Epithelial cell of esophagus (primary cell): ENCODE results near the gene MPRIP.

ENCODE experiments used
- DNase-seq: peaks from one replicate; pipeline ENCODE4 v3.0.0; 2010; ENCODE audit warnings: low read depth
- H3K4me3 ChIP-seq: 2 replicates; pipeline ENCODE4 v1.5.1; 2011; ENCODE audit warnings: mild to moderate bottlenecking, low read length, control low read depth
- TF ChIP-seq, protein P1 (sequence below): IDR thresholded peaks from 2 replicates; pipeline ENCODE4 v1.5.1; 2011; ENCODE audit warnings: low read depth, mild to moderate bottlenecking, low read length, control low read depth, inconsistent platforms; ENCODE audit not compliant: insufficient read depth; ENCODE audit errors: missing control alignments

MPRIP gene

DNA sequence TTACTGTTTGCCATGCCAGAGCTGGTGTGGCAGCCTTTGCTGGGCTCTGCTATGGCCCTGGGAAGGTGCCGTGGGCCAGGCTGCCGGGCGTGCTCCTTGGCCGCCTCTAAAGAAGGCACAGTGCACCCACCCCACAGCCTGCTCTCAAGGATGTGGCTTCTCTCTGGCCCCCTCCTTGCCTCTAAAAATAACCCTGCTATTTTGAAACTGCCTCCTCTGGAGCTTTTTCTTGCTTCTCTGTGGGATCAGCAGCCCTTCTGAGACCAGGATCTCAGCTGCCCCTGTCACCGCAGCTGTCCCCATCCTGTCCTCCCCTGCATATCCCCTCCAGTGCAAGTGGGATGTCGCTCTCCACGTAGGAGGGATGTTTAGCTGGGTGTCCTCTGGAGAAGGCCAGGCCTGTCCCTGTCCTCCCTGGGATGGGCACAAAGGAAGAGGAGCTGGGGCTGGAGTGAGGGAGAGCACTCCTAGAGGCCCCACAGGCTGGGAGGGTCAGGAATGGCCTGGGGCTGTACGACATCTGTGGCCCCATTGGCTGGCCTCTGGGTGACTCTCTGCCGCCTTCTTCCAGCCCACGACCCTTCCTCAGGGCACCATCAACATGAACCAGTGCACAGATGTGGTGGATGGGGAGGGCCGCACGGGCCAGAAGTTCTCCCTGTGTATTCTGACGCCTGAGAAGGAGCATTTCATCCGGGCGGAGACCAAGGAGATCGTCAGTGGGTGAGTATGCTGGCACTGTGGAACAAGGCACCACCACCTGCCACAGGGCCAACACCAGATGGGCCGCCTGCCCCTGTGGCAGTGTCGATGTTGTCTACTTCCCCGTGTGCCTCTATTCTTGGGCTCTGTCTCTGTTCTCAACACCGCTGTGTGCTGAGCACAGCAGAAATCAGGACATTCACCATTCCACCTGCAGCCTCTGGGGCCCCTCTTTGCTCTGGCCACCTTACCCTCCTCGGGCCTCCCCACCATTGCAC is 84.2 kb downstream of the MPRIP start:
- TF ChIP-seq, protein P1, sequence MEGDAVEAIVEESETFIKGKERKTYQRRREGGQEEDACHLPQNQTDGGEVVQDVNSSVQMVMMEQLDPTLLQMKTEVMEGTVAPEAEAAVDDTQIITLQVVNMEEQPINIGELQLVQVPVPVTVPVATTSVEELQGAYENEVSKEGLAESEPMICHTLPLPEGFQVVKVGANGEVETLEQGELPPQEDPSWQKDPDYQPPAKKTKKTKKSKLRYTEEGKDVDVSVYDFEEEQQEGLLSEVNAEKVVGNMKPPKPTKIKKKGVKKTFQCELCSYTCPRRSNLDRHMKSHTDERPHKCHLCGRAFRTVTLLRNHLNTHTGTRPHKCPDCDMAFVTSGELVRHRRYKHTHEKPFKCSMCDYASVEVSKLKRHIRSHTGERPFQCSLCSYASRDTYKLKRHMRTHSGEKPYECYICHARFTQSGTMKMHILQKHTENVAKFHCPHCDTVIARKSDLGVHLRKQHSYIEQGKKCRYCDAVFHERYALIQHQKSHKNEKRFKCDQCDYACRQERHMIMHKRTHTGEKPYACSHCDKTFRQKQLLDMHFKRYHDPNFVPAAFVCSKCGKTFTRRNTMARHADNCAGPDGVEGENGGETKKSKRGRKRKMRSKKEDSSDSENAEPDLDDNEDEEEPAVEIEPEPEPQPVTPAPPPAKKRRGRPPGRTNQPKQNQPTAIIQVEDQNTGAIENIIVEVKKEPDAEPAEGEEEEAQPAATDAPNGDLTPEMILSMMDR: no peak
- no peak overlapping the region for H3K4me3 ChIP-seq
- DNase-seq: no peak

DNA sequence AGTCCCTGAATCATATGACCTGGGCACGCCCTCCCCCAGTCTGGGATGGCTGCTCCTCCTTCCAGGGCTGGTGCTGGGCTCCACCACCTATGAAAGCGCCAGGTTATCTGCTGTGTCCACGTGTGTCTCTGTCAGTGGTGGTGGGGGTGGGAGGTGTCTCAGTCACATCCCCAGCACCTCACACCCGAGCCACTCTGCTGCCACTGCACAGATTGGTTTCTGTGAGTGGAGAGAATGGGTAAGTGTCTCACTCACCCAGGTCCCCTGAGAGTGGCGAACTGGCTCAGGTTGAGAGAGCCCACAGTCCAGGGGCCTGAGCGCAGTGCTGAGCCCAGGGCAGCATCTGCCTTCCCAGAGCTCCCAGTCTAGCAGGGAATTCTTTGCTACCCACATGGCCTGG is 84.9 kb downstream of the MPRIP start:
- TF ChIP-seq, protein P1: no peak
- no peak for DNase-seq
- no peak overlapping the region for H3K4me3 ChIP-seq

DNA sequence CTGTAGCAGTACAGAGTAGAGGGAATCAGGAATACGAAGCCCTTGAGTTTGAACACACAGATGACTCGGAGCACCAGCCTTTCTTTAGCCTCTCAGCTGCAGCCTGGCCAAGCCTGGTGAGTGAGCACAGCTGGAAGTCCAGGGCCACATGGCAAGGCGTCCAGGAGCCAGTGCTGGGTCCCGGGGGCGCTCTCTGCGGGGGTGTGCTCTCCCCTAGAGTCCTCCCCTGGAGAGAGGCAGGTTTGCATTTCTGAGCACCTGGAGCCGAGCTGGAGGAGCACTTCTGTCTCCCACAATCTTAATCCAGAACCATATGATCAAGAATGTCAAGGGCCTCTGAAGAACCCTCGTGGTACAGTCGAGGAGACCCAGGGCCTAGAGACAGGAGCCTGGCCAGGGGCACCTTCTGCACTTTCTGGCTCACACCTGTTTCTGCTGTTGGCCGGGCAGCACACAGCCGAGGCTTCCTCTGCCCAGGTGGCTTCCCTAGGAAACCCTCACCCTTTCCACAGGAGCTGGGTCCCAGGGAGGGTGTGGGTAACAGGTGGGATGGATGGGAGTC is 85.6 kb downstream of the MPRIP start:
- DNase-seq: no peak
- no peak overlapping the region for H3K4me3 ChIP-seq
- TF ChIP-seq, protein P1: no peak

DNA sequence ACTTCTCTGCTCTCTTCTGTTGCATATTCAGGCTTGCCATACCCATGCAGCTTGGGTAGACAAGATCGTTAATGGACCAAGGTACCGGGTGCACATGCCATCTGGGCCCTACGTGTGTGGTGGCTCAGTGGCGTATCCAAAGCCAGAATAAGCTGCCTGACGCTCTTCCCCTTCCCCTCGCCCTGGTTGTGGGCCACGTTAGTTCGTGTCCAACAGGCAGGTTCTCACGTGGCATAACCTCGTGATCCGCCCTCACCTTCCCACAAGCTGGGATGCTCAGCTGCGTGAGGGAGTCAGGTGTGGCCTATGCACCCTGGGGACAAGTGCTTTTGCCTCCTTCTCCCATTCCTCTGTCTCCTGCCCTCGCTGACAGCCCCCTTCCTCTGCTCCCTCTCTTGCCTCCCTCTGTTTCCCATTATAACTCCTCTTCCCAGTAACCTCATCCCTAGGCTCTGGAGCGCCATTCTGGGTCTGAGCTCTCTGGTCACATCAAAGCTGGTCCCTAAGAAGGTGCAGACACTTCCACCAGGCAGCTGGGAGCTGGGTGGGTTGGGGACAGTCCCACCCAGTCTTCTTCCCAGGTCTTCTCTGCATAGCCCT is 86.3 kb downstream of the MPRIP start:
- no peak overlapping the region for H3K4me3 ChIP-seq
- no peak for DNase-seq
- TF ChIP-seq, protein P1: no peak

DNA sequence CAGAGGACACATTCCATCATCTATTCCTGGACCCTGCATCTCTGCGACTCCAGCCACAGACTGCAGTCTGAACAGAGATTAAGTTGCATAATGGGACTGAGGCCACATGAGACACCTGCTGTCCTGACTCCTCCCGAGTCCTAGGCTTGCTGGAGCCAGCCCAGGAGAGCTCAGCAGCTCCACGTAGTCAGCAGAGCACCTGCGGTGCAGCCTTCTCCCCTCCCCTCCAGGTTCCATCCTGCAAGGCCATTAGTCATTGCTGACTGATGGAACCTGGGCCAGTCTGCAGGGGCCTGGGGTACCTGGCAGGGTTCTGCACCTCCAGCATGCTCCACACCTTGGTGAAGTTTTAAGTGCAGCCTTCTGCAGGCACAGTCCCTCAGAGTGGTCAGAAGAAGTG is 87.2 kb downstream of the MPRIP start:
- TF ChIP-seq, protein P1: no peak
- H3K4me3 ChIP-seq: no peak overlapping the region
- peak; percentile 73 for DNase-seq

DNA sequence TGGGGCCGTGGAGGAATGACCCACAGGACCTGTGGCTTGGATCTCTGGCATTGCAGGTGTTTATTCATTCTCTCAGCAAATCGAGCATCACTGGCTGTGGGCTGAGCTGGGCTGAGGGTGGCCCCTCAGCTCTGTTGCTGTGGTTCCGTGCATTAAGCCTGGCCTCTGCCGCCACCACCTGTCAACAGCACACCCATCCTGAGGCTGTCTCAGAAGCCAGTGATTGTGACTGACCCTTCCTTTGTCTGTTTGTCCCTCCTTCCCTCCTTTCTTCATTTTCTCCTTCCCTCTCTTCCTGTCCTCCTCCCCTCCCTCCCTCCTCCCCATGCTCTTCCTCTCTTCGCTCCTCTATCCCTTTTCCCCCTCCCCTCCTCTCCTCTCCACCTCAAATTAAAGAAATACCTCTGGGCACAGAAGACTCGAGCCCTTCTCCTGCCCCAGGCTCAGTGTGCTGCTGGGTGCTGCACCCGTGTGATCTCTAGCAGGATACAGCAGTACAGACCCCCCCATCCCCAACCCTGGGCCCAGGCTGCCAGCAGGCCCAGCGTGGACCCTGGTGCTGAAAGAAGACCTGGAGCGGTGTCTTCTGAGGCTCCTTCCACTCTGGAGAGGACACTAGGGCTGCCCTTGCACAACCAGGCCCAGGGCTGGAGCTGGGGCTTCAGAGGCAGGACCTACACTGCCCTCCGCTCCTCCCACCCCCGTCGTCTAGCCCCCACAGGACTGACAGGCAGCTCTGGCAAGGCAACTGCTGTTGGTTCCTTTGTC is 88.0 kb downstream of the MPRIP start:
- TF ChIP-seq, protein P1: no peak
- no peak overlapping the region for H3K4me3 ChIP-seq
- DNase-seq: no peak
